HEK293 (cell line): ENCODE data around the gene VPS33A.

Source experiments
- AEBP2 ChIP-seq: fragments of 450-650 bp; formaldehyde crosslinking; IDR thresholded peaks from 2 replicates; pipeline ENCODE4 v1.5.1; 2016; ENCODE audit warnings: missing biosample characterization, missing genetic modification characterization, borderline replicate concordance
- CTCF ChIP-seq: fragments of 450-650 bp; formaldehyde crosslinking; IDR thresholded peaks from 2 replicates; pipeline ENCODE4 v1.5.1; 2016; ENCODE audit warnings: missing biosample characterization, missing genetic modification characterization
- MYNN ChIP-seq: fragments of 450-650 bp; formaldehyde crosslinking; IDR thresholded peaks from 2 replicates; pipeline ENCODE4 v1.5.1; 2016; ENCODE audit warnings: missing biosample characterization, missing genetic modification characterization, borderline replicate concordance
- TCF7L2 ChIP-seq: IDR thresholded peaks from 2 replicates; pipeline ENCODE4 v1.6.1; 2011; ENCODE audit warnings: low read depth, mild to moderate bottlenecking, inconsistent platforms, low read length, moderate library complexity, borderline replicate concordance
- ZBTB1 ChIP-seq: fragments of 450-650 bp; formaldehyde crosslinking; IDR thresholded peaks from 2 replicates; pipeline ENCODE4 v1.5.1; 2016; ENCODE audit warnings: missing biosample characterization, missing genetic modification characterization
- ZBTB11 ChIP-seq: fragments of 450-650 bp; formaldehyde crosslinking; conservative IDR thresholded peaks from 2 replicates; pipeline ENCODE4 v1.5.1; 2016; ENCODE audit warnings: low read depth, missing biosample characterization, missing genetic modification characterization
- ZBTB7A ChIP-seq: fragments of 450-650 bp; formaldehyde crosslinking; IDR thresholded peaks from 2 replicates; pipeline ENCODE4 v1.5.1; 2016; ENCODE audit warnings: low read depth, missing biosample characterization, missing genetic modification characterization
- ZFP41 ChIP-seq: fragments of 450-650 bp; formaldehyde crosslinking; IDR thresholded peaks from 2 replicates; pipeline ENCODE4 v1.5.1; 2016; ENCODE audit warnings: missing biosample characterization, missing genetic modification characterization, borderline replicate concordance
- ZNF16 ChIP-seq: fragments of 450-650 bp; formaldehyde crosslinking; IDR thresholded peaks from 2 replicates; pipeline ENCODE4 v1.5.1; 2016; ENCODE audit warnings: low read depth, missing biosample characterization, missing genetic modification characterization
- ZNF654 ChIP-seq: fragments of 450-650 bp; formaldehyde crosslinking; IDR thresholded peaks from 2 replicates; pipeline ENCODE4 v1.5.1; 2016; ENCODE audit warnings: low read depth, missing biosample characterization, missing genetic modification characterization
- ZNF76 ChIP-seq: fragments of 450-650 bp; formaldehyde crosslinking; IDR thresholded peaks from 2 replicates; pipeline ENCODE4; 2016; ENCODE audit warnings: low read depth, missing biosample characterization, missing genetic modification characterization, borderline replicate concordance
- TF ChIP-seq, protein P1 (sequence below): fragments of 450-650 bp; formaldehyde crosslinking; IDR thresholded peaks from 2 replicates; pipeline ENCODE4 v1.5.1; 2016; ENCODE audit warnings: missing biosample characterization, missing genetic modification characterization
- TF ChIP-seq, protein P2 (sequence below): sonication (generic); formaldehyde crosslinking; IDR thresholded peaks from 2 replicates; pipeline ENCODE4 v1.8.1; 2022; ENCODE audit warnings: mild to moderate bottlenecking, moderate library complexity, missing genetic modification reagents

- no peak for TF ChIP-seq CTCF (tag by site-specific recombination)
- TF ChIP-seq, protein P1, sequence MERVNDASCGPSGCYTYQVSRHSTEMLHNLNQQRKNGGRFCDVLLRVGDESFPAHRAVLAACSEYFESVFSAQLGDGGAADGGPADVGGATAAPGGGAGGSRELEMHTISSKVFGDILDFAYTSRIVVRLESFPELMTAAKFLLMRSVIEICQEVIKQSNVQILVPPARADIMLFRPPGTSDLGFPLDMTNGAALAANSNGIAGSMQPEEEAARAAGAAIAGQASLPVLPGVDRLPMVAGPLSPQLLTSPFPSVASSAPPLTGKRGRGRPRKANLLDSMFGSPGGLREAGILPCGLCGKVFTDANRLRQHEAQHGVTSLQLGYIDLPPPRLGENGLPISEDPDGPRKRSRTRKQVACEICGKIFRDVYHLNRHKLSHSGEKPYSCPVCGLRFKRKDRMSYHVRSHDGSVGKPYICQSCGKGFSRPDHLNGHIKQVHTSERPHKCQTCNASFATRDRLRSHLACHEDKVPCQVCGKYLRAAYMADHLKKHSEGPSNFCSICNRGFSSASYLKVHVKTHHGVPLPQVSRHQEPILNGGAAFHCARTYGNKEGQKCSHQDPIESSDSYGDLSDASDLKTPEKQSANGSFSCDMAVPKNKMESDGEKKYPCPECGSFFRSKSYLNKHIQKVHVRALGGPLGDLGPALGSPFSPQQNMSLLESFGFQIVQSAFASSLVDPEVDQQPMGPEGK (tag by site-specific recombination): no peak
- TF ChIP-seq MYNN (tag by site-specific recombination): no peak
- TF ChIP-seq ZBTB11: no peak
- TF ChIP-seq AEBP2 (tag by site-specific recombination): no peak
- TF ChIP-seq TCF7L2: no peak
- no peak for TF ChIP-seq ZNF654
- TF ChIP-seq ZBTB1 (tag by site-specific recombination): no peak
- TF ChIP-seq ZBTB7A (tag by site-specific recombination): no peak
- no peak for TF ChIP-seq ZNF76
- TF ChIP-seq ZNF16 (tag by site-specific recombination): no peak
- TF ChIP-seq, protein P2, sequence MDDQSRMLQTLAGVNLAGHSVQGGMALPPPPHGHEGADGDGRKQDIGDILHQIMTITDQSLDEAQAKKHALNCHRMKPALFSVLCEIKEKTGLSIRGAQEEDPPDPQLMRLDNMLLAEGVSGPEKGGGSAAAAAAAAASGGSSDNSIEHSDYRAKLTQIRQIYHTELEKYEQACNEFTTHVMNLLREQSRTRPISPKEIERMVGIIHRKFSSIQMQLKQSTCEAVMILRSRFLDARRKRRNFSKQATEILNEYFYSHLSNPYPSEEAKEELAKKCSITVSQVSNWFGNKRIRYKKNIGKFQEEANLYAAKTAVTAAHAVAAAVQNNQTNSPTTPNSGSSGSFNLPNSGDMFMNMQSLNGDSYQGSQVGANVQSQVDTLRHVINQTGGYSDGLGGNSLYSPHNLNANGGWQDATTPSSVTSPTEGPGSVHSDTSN (CRISPR knock-in tag): no peak
- no peak for TF ChIP-seq ZFP41 (tag by site-specific recombination)
These were observed 83.3 kb downstream of the VPS33A start, which contains the start of gene LRRC43 for GRCh38 chr12:122182887-122183587.
